Omental fat pad (tissue), 4 donors: Measurements from ENCODE around the gene ZRANB3. TPM values are rescaled to one million over a fixed set of nuclear protein-coding genes. Genes with fewer than 3 reads are reported as not detected.

ENCODE experiments used
- ATAC-seq: fragments of 150-250 bp; one replicate; pipeline ENCODE4 v1.9.1; 2016; ENCODE audit warnings: mild to moderate bottlenecking, moderate library complexity; ENCODE audit not compliant: low FRiP score
- DNase-seq: peaks from one replicate; pipeline ENCODE4 v3.0.0-alpha.2; 2019; ENCODE audit warnings: low spot score
- total RNA-seq, 4 donors: library from RNA; depleted of rRNA; stranded (reverse); fragments of >200 nt; gene quantifications; one replicate each; pipeline ENCODE4 v1.1.0, GENCODE V29; 2016
- TF ChIP-seq, protein P1 (sequence below), 3 donors: fragments of 450-650 bp; IDR thresholded peaks; one replicate each; pipeline ENCODE4 v1.5.1; 2016 to 2017; ENCODE audit warnings: antibody characterized with exemption in 3 of 3, mild to moderate bottlenecking in 3 of 3, moderate library complexity in 2 of 3

The ZRANB3 gene
- total RNA-seq, 4 donors from 2014 or later, result 3.3 to 4.0 (median 3.9) TPM

DNA sequence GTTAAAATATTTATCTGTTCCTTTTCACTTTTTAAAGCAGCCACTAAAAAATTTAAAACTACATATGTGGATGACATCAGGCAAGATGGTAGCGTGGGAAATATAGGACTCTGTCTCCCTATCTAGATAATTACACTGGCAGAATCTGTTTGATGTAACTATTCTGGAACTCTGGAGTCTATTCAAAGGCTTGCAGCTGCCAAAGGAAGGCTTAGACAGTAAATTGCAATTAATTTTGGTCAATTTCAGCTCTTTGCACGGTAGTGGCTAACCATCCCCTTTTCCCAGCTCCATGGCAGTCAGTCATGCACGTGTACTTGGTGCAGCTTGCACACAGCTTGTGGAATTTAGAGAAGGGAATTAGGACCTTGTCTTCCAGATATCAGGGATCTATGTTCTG, 343.7 kb downstream of the ZRANB3 start:
- ATAC-seq, result no peak

DNA sequence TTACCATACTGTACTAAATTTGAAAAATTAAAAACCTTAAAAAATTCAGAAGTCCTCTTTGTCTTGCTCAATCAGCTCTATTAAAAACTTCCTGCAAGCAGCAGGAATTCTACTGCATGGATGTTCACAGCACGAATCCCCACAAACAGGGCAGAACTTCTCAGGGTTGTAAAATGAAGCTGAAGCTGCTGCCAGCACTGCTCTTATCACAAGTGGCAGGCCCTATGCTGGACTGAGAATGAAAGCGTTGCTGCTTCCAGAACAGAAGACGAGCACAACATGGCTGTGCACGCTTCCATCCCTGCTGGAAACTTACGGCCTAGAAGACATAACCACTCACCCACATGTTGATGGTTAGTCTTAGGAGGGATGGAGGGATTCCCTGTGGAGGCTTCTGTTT, 345.0 kb downstream of the ZRANB3 start:
- TF ChIP-seq, protein P1, sequence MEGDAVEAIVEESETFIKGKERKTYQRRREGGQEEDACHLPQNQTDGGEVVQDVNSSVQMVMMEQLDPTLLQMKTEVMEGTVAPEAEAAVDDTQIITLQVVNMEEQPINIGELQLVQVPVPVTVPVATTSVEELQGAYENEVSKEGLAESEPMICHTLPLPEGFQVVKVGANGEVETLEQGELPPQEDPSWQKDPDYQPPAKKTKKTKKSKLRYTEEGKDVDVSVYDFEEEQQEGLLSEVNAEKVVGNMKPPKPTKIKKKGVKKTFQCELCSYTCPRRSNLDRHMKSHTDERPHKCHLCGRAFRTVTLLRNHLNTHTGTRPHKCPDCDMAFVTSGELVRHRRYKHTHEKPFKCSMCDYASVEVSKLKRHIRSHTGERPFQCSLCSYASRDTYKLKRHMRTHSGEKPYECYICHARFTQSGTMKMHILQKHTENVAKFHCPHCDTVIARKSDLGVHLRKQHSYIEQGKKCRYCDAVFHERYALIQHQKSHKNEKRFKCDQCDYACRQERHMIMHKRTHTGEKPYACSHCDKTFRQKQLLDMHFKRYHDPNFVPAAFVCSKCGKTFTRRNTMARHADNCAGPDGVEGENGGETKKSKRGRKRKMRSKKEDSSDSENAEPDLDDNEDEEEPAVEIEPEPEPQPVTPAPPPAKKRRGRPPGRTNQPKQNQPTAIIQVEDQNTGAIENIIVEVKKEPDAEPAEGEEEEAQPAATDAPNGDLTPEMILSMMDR (IDR thresholded peaks at IDR 0.05), result no peak
- no peak for ATAC-seq
- no peak for DNase-seq

More for the DNA sequence above, 343.7 kb downstream of the ZRANB3 start:
- TF ChIP-seq, protein P1 (IDR thresholded peaks at IDR 0.05), result no peak
- DNase-seq, result no peak

DNA sequence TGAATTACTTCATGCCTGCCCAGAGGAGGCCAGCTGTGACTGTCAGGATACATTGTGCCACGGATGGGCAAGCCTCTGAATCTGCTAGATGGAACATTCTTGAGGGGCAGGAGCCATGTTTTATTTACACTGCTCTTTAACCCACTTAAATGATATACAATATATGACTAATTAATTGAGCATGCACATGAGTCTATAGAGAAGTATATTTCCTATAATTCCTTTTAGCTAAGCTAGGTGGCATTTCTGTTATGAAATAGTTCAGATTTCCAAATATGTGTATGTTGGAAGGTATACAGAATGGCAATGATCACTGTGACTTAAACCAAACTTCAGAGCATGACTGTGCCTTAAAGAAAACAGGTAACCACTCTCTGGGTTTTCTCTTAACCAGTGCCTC, 347.2 kb downstream of the ZRANB3 start:
- ATAC-seq (no peak), DNase-seq (no peak)
- TF ChIP-seq, protein P1 (IDR thresholded peaks at IDR 0.05), result no peak

DNA sequence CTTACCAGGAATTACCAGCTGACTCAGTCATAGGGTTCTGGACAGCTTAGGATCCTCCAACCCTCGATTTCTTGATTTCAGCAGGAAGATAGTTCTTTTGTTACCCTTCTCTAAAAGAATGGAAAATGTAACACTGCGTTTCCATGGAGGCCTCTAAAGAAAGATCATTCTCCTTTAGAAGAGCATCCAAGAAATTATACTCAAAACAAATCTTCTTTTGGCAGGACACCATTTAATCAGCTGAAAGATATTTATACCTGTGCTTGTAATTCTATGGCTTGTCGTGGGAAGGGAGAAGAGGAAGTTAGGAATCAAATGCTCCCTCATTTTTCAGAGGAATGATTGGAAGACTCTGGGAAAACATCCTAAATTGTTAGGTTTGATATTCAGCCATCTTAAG, 348.4 kb downstream of the ZRANB3 start:
- DNase-seq (no peak), ATAC-seq (no peak)
- TF ChIP-seq, protein P1 (IDR thresholded peaks at IDR 0.05), result no peak

DNA sequence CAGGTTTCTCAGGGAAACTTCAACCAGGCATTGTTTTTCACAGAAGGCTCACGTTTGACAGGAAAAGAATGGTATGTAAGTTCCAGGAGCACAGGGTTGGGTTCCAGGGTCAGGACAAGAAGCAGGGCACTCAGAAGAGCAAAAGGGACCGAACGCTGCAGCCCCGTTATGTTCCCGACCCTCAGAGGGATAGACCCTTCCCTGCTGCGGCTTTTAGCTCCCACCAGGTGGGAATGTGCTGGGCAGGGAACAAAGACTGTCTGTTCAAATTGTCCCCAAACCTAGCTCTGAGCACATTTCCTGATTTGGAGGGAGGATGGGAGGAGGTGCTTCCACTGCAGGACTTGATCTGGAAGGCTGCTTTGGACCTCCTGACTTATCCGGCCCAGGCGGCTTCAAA, 348.8 kb downstream of the ZRANB3 start:
- no peak for ATAC-seq
- no peak for DNase-seq
- TF ChIP-seq, protein P1 (IDR thresholded peaks at IDR 0.05), result no peak

DNA sequence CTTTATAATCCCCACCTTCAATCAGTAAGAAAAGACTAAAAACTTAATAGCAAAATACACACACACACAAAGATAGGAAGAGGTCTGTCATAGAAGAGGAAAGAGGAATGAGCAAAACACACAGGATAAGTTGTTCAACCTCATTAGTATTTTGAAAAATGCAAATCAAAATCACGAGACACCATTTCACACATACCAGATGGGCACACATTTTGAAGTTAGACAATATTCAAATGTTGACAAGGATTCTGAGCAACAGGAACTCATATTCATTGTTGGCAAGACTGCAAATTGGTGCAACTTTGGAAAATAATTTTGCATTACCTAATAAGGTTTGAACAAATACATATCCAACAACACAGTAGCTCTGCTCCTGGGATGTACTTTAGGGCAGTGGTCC, 351.3 kb downstream of the ZRANB3 start:
- no peak for DNase-seq
- ATAC-seq, result no peak
- TF ChIP-seq, protein P1 (IDR thresholded peaks at IDR 0.05), result no peak

DNA sequence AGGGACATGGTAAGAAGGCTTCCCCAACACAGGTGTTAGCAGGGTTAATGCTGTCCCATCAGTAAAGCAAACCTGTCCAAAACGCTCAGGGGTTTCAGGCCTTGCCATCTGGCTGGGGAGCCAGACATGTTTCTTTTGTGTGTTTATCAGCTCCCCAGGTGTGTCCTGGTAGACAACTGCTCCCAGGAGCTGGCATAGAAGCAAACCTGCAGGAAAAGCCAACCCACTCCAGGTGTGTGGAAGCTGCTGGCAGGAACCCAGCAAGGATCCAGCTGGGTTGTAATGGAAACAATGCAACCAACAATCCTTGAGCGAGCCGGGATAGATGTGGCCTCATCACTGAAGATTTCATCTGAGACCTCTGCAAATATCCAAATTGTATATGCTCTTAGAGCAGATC, 355.8 kb downstream of the ZRANB3 start:
- no peak for DNase-seq
- ATAC-seq, result no peak
- TF ChIP-seq, protein P1 (IDR thresholded peaks at IDR 0.05), result no peak
